ENCODE data around the gene MIGA1. TPM values are rescaled to one million over a fixed set of nuclear protein-coding genes. Genes with fewer than 3 reads are reported as not detected.
A peak's percentile ranks its signal among the peaks of the same experiment; 100 is the strongest.

MIGA1 gene
- total RNA-seq, 1 donor from 2014 or later, result 10.8 TPM

DNA sequence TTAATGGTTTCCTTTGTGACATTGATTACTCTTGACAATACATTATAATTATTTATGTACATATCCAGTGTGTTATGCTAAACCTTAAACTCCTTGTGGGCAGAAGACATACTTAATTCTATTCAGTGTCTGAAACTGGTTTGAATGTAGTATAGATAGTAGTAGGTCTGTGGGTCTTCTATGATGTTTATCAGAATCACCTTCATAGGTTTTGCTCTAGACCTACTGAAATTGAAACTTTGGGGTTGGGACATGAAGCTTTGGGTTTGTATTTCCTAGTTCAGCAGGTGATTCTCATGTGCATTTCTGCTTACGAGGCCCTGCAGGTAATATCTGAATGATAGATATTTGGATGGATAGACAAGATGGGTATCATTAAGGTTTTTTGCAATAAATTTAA lies 48.6 kb downstream of the MIGA1 start:
- Histone ChIP-seq H3K36me3 (no peaks in the 10 kb centered on the region), H3K9me3 (no peaks in the 10 kb centered on the region), H3K4me1 (peaks cover 32% of the 10 kb centered on the region), H3K27ac (no peak overlapping the region), H3K4me3 (no peak overlapping the region), H3K27me3 (no peaks in the 10 kb centered on the region)
- TF ChIP-seq POLR2AphosphoS5 (IDR thresholded peaks at IDR 0.05; ENCODE audit: insufficient read depth in 1 of 2, low read depth in 1 of 2), result no peak
- TF ChIP-seq, protein P1, sequence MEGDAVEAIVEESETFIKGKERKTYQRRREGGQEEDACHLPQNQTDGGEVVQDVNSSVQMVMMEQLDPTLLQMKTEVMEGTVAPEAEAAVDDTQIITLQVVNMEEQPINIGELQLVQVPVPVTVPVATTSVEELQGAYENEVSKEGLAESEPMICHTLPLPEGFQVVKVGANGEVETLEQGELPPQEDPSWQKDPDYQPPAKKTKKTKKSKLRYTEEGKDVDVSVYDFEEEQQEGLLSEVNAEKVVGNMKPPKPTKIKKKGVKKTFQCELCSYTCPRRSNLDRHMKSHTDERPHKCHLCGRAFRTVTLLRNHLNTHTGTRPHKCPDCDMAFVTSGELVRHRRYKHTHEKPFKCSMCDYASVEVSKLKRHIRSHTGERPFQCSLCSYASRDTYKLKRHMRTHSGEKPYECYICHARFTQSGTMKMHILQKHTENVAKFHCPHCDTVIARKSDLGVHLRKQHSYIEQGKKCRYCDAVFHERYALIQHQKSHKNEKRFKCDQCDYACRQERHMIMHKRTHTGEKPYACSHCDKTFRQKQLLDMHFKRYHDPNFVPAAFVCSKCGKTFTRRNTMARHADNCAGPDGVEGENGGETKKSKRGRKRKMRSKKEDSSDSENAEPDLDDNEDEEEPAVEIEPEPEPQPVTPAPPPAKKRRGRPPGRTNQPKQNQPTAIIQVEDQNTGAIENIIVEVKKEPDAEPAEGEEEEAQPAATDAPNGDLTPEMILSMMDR (IDR thresholded peaks at IDR 0.05), result no peak
- no peak for TF ChIP-seq POLR2A (IDR thresholded peaks at IDR 0.05)
- no peak for DNase-seq (ENCODE audit: extremely low spot score in 2 of 2)
- intact Hi-C loops (cut with DNase I), result no loop called here

DNA sequence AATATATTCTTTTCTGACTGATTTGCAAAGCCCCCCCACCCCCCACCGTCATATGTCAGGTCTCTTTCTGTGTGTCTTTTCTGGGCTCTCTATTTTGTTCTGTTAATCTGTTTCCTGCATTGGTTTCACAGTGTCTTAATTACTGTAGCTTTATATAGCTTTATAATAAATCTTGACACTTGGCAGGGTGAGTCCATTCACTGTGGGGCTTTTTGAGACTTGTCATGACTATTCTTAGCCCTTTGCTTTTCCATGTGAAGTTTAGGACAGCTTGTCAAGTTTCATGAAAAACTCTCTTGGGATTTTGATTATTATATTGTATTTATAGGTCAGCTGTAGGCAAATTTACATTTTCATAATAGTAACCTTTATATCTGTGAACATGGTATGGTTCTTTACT lies 50.4 kb downstream of the MIGA1 start:
- no peaks in the 10 kb centered on the region for H3K36me3 ChIP-seq
- no peak overlapping the region for H3K4me3 ChIP-seq
- H3K4me1 ChIP-seq, result peaks cover 48% of the 10 kb centered on the region
- H3K27me3 ChIP-seq, result no peaks in the 10 kb centered on the region
- intact Hi-C loops (cut with DNase I), result no loop called here
- no peak overlapping the region for H3K27ac ChIP-seq
- H3K9me3 ChIP-seq, result no peaks in the 10 kb centered on the region
- no peak for DNase-seq (ENCODE audit: extremely low spot score in 2 of 2)
- no peak for TF ChIP-seq POLR2A (IDR thresholded peaks at IDR 0.05)
- no peak for TF ChIP-seq POLR2AphosphoS5 (IDR thresholded peaks at IDR 0.05; ENCODE audit: insufficient read depth in 1 of 2, low read depth in 1 of 2)
- TF ChIP-seq, protein P1 (IDR thresholded peaks at IDR 0.05), result no peak

DNA sequence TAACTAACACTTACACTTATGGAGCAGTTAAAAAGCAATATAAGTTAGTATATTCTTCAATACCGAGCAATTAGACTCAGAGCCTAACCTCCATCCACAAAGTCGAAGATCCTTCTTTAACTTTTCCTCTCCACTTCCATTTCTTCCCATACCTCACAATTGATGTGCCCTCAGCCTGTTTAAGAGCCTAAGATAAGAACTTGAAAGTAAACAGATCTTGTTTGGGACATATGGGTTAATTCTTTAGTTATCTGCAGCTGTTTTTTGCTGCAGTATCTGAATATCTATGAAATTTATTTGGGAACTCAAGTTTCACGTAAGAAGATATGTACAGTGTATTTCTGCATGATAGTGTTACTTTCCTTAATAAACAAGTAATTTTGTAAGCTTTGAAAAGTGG lies 51.5 kb downstream of the MIGA1 start:
- no peak for DNase-seq (ENCODE audit: extremely low spot score in 2 of 2)
- H3K9me3 ChIP-seq, result no peaks in the 10 kb centered on the region
- intact Hi-C loops (cut with DNase I), result no loop called here
- H3K27me3 ChIP-seq, result no peaks in the 10 kb centered on the region
- no peak overlapping the region for H3K4me3 ChIP-seq
- H3K36me3 ChIP-seq, result no peaks in the 10 kb centered on the region
- TF ChIP-seq, protein P1 (IDR thresholded peaks at IDR 0.05), result no peak
- TF ChIP-seq POLR2AphosphoS5 (IDR thresholded peaks at IDR 0.05; ENCODE audit: insufficient read depth in 1 of 2, low read depth in 1 of 2) (no peak), POLR2A (IDR thresholded peaks at IDR 0.05) (no peak)
- H3K4me1 ChIP-seq, result peaks cover 52% of the 10 kb centered on the region
- peak overlapping the region; percentile 13 for H3K27ac ChIP-seq

DNA sequence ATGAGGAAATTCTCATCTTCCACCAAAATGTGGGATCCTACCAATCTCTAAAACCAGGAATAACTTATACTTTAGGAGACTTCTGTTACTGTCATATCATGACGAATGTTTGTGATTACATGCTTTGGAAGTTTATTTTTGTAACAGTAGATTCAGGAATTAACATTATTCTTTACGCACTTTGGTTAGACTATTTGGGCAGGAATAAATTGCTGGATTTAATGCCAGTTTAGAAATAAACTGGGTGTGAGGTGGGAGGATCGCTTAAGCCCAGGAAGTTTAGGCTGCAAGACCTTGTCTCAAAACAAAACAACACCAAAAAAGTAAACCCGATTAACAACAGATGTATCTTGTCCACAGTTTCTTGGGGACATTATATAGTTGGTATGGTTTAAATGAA lies 52.1 kb downstream of the MIGA1 start:
- H3K9me3 ChIP-seq, result no peaks in the 10 kb centered on the region
- DNase-seq (ENCODE audit: extremely low spot score in 2 of 2), result no peak
- no peak overlapping the region for H3K4me3 ChIP-seq
- TF ChIP-seq POLR2A (IDR thresholded peaks at IDR 0.05) (no peak), POLR2AphosphoS5 (IDR thresholded peaks at IDR 0.05; ENCODE audit: insufficient read depth in 1 of 2, low read depth in 1 of 2) (no peak)
- TF ChIP-seq, protein P1 (IDR thresholded peaks at IDR 0.05), result no peak
- no peaks in the 10 kb centered on the region for H3K36me3 ChIP-seq
- H3K27ac ChIP-seq, result peak overlapping the region; percentile 36
- H3K4me1 ChIP-seq, result peaks cover 52% of the 10 kb centered on the region
- H3K27me3 ChIP-seq, result no peaks in the 10 kb centered on the region
- intact Hi-C loops (cut with DNase I), result no loop called here

DNA sequence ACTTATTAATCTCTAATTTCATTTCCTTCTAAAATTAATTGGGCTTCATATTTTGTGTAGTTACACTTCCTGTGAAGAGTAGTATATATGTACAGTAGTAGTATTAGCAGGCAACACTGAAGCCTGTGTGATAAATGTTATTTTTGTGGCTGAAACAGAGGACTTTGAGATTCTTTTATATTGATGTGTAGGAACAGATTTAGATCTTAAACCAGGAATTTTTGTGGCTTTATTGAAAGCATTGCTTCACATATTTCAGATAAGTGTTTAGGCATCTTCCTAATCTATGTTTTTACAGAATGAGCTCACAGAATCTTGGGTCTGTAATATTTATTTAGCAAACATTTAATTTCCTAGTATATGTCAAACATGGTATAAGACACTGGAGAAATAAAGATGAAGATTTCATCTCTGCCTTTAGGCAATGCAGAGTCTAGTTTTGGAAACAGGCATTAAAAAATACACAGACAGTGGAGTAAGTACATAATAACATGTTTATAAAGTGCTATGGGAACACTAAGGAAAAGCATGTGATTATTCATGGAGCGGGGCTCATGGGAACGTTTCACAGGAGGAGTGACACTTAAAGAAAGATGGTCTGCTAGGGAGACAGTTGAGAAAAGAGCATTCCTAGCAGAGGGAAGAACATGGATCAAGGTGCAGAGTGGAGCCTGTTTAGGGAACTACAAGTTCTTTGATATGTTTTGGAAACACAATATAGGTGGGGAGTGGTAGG lies 52.7 kb downstream of the MIGA1 start:
- peaks cover 52% of the 10 kb centered on the region for H3K4me1 ChIP-seq
- intact Hi-C loops (cut with DNase I), result no loop called here
- TF ChIP-seq POLR2AphosphoS5 (IDR thresholded peaks at IDR 0.05; ENCODE audit: insufficient read depth in 1 of 2, low read depth in 1 of 2), result peak in 1 of 2 donors; percentile 39
- TF ChIP-seq, protein P1 (IDR thresholded peaks at IDR 0.05), result no peak
- DNase-seq (ENCODE audit: extremely low spot score in 2 of 2), result no peak
- H3K9me3 ChIP-seq, result no peaks in the 10 kb centered on the region
- H3K4me3 ChIP-seq, result no peak overlapping the region
- H3K27me3 ChIP-seq, result no peaks in the 10 kb centered on the region
- peak overlapping the region; percentile 50 for H3K27ac ChIP-seq
- H3K36me3 ChIP-seq, result no peaks in the 10 kb centered on the region

Measured in vagina (tissue), 2 donors.